HG02623 (cell line): ENCODE results near the gene NRCAM.

Source experiments
- ATAC-seq: cut with Tn5 transposase; IDR thresholded peaks from one replicate; pipeline ENCODE4 v1.9.1; 2021; ENCODE audit warnings: moderate library complexity; ENCODE audit not compliant: unreplicated experiment

The NRCAM gene

GRCh38 chr7:108167460-108167859 is 288.8 kb downstream of the NRCAM start:
- no peak for ATAC-seq

GRCh38 chr7:108166687-108167086 is 289.5 kb downstream of the NRCAM start:
- no peak for ATAC-seq

- ATAC-seq: no peak
Observed at GRCh38 chr7:108165723-108166122, 290.5 kb downstream of the NRCAM start.

GRCh38 chr7:108164946-108165345 is 291.3 kb downstream of the NRCAM start:
- no peak for ATAC-seq

- ATAC-seq: no peak
Observed at GRCh38 chr7:108164342-108164741, 291.9 kb downstream of the NRCAM start.

- ATAC-seq: no peak
Observed at GRCh38 chr7:108158776-108159175, 297.5 kb downstream of the NRCAM start.

- ATAC-seq: no peak
Observed at GRCh38 chr7:108157606-108158335, 298.5 kb downstream of the NRCAM start.

- ATAC-seq: no peak
Observed at GRCh38 chr7:108156897-108157605, 299.2 kb downstream of the NRCAM start.

GRCh38 chr7:108152198-108152597 is 304.0 kb downstream of the NRCAM start:
- ATAC-seq: no peak

GRCh38 chr7:108149908-108150307 is 306.3 kb downstream of the NRCAM start:
- ATAC-seq: no peak

- ATAC-seq: no peak
Observed at GRCh38 chr7:108149119-108149518, 307.1 kb downstream of the NRCAM start.

GRCh38 chr7:108147031-108147563 is 309.1 kb downstream of the NRCAM start:
- ATAC-seq: no peak

GRCh38 chr7:108146070-108146842 is 310.0 kb downstream of the NRCAM start:
- ATAC-seq: no peak

GRCh38 chr7:108145401-108145800 is 310.8 kb downstream of the NRCAM start:
- ATAC-seq: no peak

GRCh38 chr7:108144931-108145330 is 311.3 kb downstream of the NRCAM start:
- no peak for ATAC-seq

GRCh38 chr7:108143658-108144420 is 312.4 kb downstream of the NRCAM start:
- no peak for ATAC-seq

GRCh38 chr7:108142675-108143259 is 313.5 kb downstream of the NRCAM start:
- no peak for ATAC-seq

GRCh38 chr7:108142180-108142579 is 314.1 kb downstream of the NRCAM start:
- no peak for ATAC-seq

- ATAC-seq: no peak
Observed at GRCh38 chr7:108140671-108141070, 315.6 kb downstream of the NRCAM start.

- no peak for ATAC-seq
Observed at GRCh38 chr7:108138911-108139310, 317.3 kb downstream of the NRCAM start.
